ENCODE measurements around the gene UBA1.

Gene UBA1

DNA sequence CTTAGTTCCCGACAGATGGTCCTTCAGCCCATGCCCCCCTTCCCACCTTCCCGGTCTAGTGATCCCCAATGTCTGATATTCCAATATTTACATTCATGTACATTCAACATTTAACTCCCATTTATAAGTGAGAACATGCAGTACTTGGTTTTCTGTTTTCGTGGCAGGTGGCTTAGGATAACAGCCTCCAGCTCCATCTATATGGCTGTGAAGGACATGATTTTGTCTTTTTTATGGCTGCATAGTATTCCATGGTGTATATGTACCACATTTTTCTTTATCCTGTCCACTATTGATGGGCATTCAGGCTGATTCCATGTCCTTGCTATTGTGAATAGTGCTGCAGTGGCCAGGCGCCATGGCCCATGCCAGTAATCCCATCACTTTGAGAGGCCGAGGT is 34.8 kb upstream of the UBA1 start:
- H3K36me3 Mint-ChIP-seq (ENCODE audit: insufficient read depth), result peaks cover 42% of the 10 kb centered on the region
- H3K27me3 Mint-ChIP-seq, result no peaks in the 10 kb centered on the region
- H3K4me3 Mint-ChIP-seq, result no peak overlapping the region
- no peak for ATAC-seq (replicated peaks; ENCODE audit: extremely low read depth, poor library complexity, severe bottlenecking)
- H3K9me3 Mint-ChIP-seq, result no peaks in the 10 kb centered on the region
- H3K4me1 Mint-ChIP-seq, result no peaks in the 10 kb centered on the region
- no peak for DNase-seq (ENCODE audit: low spot score in 2 of 2)
- peak overlapping the region; percentile 46 for H3K27ac Mint-ChIP-seq (ENCODE audit: low read depth)

GRCh38 chrX:47160781-47161180 is 32.8 kb upstream of the UBA1 start:
- H3K4me1 Mint-ChIP-seq, result no peaks in the 10 kb centered on the region
- no peak overlapping the region for H3K27ac Mint-ChIP-seq (ENCODE audit: low read depth)
- no peaks in the 10 kb centered on the region for H3K9me3 Mint-ChIP-seq
- H3K27me3 Mint-ChIP-seq, result no peaks in the 10 kb centered on the region
- no peak for ATAC-seq (replicated peaks; ENCODE audit: extremely low read depth, poor library complexity, severe bottlenecking)
- H3K4me3 Mint-ChIP-seq, result no peak overlapping the region
- no peak for DNase-seq (ENCODE audit: low spot score in 2 of 2)
- peaks cover 28% of the 10 kb centered on the region for H3K36me3 Mint-ChIP-seq (ENCODE audit: insufficient read depth)

- DNase-seq (ENCODE audit: low spot score in 2 of 2) (no peak), ATAC-seq (replicated peaks; ENCODE audit: extremely low read depth, poor library complexity, severe bottlenecking) (no peak)
- H3K4me3 Mint-ChIP-seq, result no peak overlapping the region
- no peaks in the 10 kb centered on the region for H3K27me3 Mint-ChIP-seq
- H3K36me3 Mint-ChIP-seq (ENCODE audit: insufficient read depth), result peaks cover 12% of the 10 kb centered on the region
- no peaks in the 10 kb centered on the region for H3K4me1 Mint-ChIP-seq
- no peaks in the 10 kb centered on the region for H3K9me3 Mint-ChIP-seq
- no peak overlapping the region for H3K27ac Mint-ChIP-seq (ENCODE audit: low read depth)
These were observed 30.6 kb upstream of the UBA1 start for GRCh38 chrX:47162927-47163583.

DNA sequence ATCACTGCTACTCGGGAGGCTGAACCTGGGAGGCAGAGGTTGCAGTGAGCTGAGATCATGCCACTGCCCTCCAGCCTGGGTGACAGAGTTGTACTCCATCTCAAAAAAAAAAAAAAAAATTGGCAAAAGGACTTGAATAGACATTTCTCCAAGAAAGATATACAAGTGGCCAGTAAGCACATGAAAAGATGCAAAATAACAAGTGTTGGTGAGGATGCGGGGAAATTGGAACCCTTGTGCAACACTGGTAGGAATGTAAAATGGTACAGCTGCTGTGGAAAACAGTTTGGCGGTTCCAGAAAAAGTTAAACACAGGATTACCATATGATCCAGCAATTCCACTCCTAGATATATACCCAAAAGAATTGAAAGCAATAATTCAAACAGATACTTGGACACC is 29.2 kb upstream of the UBA1 start:
- H3K27me3 Mint-ChIP-seq, result no peaks in the 10 kb centered on the region
- no peak overlapping the region for H3K27ac Mint-ChIP-seq (ENCODE audit: low read depth)
- ATAC-seq (replicated peaks; ENCODE audit: extremely low read depth, poor library complexity, severe bottlenecking), result no peak
- H3K4me1 Mint-ChIP-seq, result no peaks in the 10 kb centered on the region
- H3K9me3 Mint-ChIP-seq, result no peaks in the 10 kb centered on the region
- DNase-seq (ENCODE audit: low spot score in 2 of 2), result no peak
- H3K36me3 Mint-ChIP-seq (ENCODE audit: insufficient read depth), result peaks cover 11% of the 10 kb centered on the region
- H3K4me3 Mint-ChIP-seq, result no peak overlapping the region

- ATAC-seq (replicated peaks; ENCODE audit: extremely low read depth, poor library complexity, severe bottlenecking) (no peak), DNase-seq (ENCODE audit: low spot score in 2 of 2) (no peak)
- no peaks in the 10 kb centered on the region for H3K9me3 Mint-ChIP-seq
- no peaks in the 10 kb centered on the region for H3K4me1 Mint-ChIP-seq
- no peak overlapping the region for H3K4me3 Mint-ChIP-seq
- no peak overlapping the region for H3K27ac Mint-ChIP-seq (ENCODE audit: low read depth)
- peaks cover 8% of the 10 kb centered on the region for H3K36me3 Mint-ChIP-seq (ENCODE audit: insufficient read depth)
- H3K27me3 Mint-ChIP-seq, result no peaks in the 10 kb centered on the region
These were observed 27.5 kb upstream of the UBA1 start for GRCh38 chrX:47166126-47166525.

DNA sequence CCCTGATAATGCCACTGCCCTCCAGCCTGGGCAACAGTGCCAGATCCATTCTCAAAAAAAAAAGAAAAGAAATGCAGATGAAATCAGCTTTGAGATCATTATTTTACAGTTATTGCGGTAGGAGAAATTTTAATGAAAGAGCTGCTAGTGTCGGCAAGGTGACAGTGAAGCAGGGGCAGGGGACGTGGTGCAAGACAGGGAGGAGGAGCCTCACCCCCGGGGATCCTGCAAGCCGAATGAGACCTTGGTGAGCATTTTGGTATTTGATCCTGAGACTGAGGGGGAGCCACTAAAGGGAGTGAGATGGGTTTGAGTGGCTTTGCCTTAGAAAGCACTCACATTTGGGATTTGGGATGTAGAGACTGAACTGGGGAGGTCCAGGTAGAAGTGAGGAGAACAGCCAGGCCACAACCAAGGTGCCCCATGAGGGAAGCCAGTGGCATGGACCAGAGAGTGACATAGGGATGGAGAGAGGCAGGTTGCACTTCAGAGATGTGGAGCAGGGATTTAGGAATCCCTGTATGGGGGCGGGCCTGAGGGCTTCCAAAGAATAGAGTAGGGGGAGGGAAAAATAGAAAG is 25.0 kb upstream of the UBA1 start:
- Mint-ChIP-seq H3K27ac (ENCODE audit: low read depth) (no peak overlapping the region), H3K9me3 (no peaks in the 10 kb centered on the region)

DNA sequence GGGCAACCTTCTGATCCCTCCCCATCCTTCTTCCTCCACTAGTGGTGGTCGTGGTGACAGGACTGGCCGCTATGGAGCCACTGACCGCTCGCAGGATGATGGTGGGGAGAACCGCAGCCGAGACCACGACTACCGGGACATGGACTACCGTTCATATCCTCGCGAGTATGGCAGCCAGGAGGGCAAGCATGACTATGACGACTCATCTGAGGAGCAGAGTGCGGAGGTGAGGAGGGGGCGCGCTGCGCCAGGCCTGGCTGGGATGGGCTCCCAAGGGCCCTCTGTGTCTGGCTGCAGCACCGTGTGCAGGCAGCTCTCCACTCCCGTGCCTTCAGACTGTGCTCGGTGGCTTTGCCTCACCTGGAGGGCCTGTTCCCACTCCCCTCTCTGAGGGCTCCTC is 24.4 kb upstream of the UBA1 start:
- no peaks in the 10 kb centered on the region for H3K4me1 Mint-ChIP-seq
- H3K4me3 Mint-ChIP-seq, result no peak overlapping the region
- no peak for ATAC-seq (replicated peaks; ENCODE audit: extremely low read depth, poor library complexity, severe bottlenecking)
- no peak for DNase-seq (ENCODE audit: low spot score in 2 of 2)
- H3K9me3 Mint-ChIP-seq, result no peaks in the 10 kb centered on the region
- peaks cover 14% of the 10 kb centered on the region for H3K36me3 Mint-ChIP-seq (ENCODE audit: insufficient read depth)
- no peaks in the 10 kb centered on the region for H3K27me3 Mint-ChIP-seq
- no peak overlapping the region for H3K27ac Mint-ChIP-seq (ENCODE audit: low read depth)

More for the DNA sequence above, 25.0 kb upstream of the UBA1 start:
- ATAC-seq (replicated peaks; ENCODE audit: extremely low read depth, poor library complexity, severe bottlenecking), result no peak
- no peaks in the 10 kb centered on the region for H3K27me3 Mint-ChIP-seq
- no peaks in the 10 kb centered on the region for H3K4me1 Mint-ChIP-seq
- no peak for DNase-seq (ENCODE audit: low spot score in 2 of 2)
- H3K4me3 Mint-ChIP-seq, result no peak overlapping the region
- peaks cover 13% of the 10 kb centered on the region for H3K36me3 Mint-ChIP-seq (ENCODE audit: insufficient read depth)

DNA sequence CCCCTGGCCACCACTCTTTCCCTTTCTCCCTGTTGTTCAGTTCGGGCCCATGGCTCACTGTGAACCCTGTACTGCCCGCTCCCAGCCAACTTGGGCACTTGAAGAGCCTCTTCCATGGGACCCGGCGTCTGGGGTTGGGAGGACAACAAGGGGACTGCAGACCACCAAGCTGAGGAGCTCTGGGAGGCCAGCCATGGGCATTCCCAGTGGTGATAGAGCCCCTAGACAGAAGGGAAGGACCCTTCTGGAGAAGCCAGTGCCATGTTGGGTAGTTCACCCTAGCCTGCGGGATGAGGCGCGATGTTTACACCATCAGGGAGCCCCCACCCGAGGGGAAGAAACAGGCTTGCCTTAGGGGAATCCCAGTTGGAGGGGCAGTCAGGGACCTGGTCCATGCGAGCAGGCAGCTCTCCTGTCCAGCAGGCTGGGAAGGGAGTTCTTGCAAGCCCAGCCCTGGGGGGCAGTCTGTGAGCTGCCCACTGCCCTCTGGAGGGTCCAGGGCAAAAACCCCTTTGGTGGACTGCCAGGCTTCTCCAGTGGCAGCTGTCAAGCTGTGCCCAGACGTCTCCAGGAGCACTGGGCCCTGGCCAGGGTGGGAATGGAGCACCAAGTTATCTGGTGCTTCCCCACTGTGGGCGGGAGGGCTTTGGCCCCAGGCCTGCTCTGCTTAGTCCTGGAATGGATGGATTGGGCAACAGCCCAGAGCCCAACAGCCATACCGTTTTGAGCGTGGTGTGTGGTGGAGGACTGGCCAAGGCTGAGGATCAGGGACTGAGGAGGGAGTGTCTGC is 23.7 kb upstream of the UBA1 start:
- H3K4me1 Mint-ChIP-seq, result no peaks in the 10 kb centered on the region
- DNase-seq (ENCODE audit: low spot score in 2 of 2), result no peak

GRCh38 chrX:47170861-47171692 is 22.6 kb upstream of the UBA1 start:
- Mint-ChIP-seq H3K27me3 (no peaks in the 10 kb centered on the region), H3K4me1 (no peaks in the 10 kb centered on the region), H3K4me3 (no peak overlapping the region), H3K36me3 (ENCODE audit: insufficient read depth) (peaks cover 16% of the 10 kb centered on the region), H3K27ac (ENCODE audit: low read depth) (no peak overlapping the region), H3K9me3 (no peaks in the 10 kb centered on the region)
- no peak for ATAC-seq (replicated peaks; ENCODE audit: extremely low read depth, poor library complexity, severe bottlenecking)
- no peak for DNase-seq (ENCODE audit: low spot score in 2 of 2)

More for the DNA sequence above, 23.7 kb upstream of the UBA1 start:
- no peaks in the 10 kb centered on the region for H3K27me3 Mint-ChIP-seq
- H3K36me3 Mint-ChIP-seq (ENCODE audit: insufficient read depth), result peaks cover 15% of the 10 kb centered on the region
- no peak overlapping the region for H3K27ac Mint-ChIP-seq (ENCODE audit: low read depth)
- no peak overlapping the region for H3K4me3 Mint-ChIP-seq
- no peak for ATAC-seq (replicated peaks; ENCODE audit: extremely low read depth, poor library complexity, severe bottlenecking)
- H3K9me3 Mint-ChIP-seq, result no peaks in the 10 kb centered on the region

DNA sequence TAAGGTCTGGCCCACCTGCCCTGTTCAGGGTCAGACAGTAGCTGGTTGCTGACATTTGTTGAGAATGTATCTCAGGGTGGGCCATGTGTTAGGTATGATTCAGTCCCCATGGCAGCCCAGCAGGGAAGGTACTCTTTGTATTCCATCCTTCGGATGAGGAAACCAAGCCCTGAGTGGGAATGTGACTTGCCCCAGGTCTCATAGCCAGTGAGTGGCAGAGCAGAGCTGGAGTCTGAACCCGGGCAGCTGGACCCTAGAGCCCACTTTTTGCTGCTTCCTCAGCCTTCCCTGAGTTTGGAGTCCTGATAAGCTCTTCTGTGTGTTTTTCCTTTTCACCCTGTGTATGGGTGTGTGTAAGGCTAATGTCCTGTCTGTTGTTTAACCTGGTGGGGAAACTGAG is 21.6 kb upstream of the UBA1 start:
- no peaks in the 10 kb centered on the region for H3K9me3 Mint-ChIP-seq
- H3K36me3 Mint-ChIP-seq (ENCODE audit: insufficient read depth), result peaks cover 22% of the 10 kb centered on the region
- no peak for DNase-seq (ENCODE audit: low spot score in 2 of 2)
- no peaks in the 10 kb centered on the region for H3K4me1 Mint-ChIP-seq
- no peak overlapping the region for H3K27ac Mint-ChIP-seq (ENCODE audit: low read depth)
- no peaks in the 10 kb centered on the region for H3K27me3 Mint-ChIP-seq
- H3K4me3 Mint-ChIP-seq, result no peak overlapping the region
- no peak for ATAC-seq (replicated peaks; ENCODE audit: extremely low read depth, poor library complexity, severe bottlenecking)

GRCh38 chrX:47172549-47172948 is 21.1 kb upstream of the UBA1 start:
- Mint-ChIP-seq H3K27ac (ENCODE audit: low read depth) (no peak overlapping the region), H3K36me3 (ENCODE audit: insufficient read depth) (peaks cover 21% of the 10 kb centered on the region), H3K9me3 (no peaks in the 10 kb centered on the region), H3K4me3 (no peak overlapping the region), H3K27me3 (no peaks in the 10 kb centered on the region), H3K4me1 (no peaks in the 10 kb centered on the region)
- ATAC-seq (replicated peaks; ENCODE audit: extremely low read depth, poor library complexity, severe bottlenecking) (no peak), DNase-seq (ENCODE audit: low spot score in 2 of 2) (no peak)

DNA sequence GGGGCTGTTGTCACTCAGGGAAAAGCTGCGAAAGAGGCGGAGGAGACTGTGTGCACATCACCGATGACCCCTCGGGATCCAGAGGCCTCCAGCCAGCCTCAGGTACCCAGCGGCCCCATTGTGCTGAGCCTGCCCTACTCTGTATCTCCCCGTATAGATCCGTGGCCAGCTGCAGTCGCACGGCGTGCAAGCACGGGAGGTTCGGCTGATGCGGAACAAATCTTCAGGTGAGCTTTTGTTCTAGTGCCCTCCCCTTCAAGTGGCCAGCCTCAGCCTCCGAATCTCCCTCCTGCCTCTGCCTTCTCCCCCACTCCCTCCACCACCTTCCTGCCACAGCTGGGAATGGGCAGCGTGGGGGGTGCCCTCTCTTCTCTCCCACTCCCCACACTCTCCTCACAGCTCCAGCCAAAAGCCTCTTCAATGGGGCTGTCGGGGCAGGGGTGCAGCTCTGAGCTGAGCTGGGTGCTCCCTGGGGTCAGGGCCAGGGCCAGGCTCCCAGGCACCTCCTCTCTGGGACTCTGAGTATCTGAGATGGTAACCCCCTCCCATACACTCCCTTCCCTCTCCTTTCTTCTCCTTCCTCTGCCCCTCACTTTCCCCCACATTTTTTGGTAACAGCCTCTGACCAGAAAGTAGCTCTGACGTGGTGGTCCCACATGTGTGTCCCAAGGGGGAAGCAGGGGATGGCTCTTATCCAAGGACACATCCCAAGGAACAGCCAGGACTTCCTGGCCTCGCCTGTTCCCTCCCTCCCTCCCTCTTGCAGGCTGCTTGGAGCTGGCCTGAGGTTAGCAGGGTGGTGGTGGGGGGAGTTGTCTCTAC is 20.4 kb upstream of the UBA1 start:
- Mint-ChIP-seq H3K27me3 (no peaks in the 10 kb centered on the region), H3K36me3 (ENCODE audit: insufficient read depth) (peaks cover 27% of the 10 kb centered on the region), H3K27ac (ENCODE audit: low read depth) (peak overlapping the region; percentile 67)

More for the DNA sequence above, 20.4 kb upstream of the UBA1 start:
- H3K4me3 Mint-ChIP-seq, result no peak overlapping the region
- no peaks in the 10 kb centered on the region for H3K9me3 Mint-ChIP-seq
- DNase-seq (ENCODE audit: low spot score in 2 of 2) (no peak), ATAC-seq (replicated peaks; ENCODE audit: extremely low read depth, poor library complexity, severe bottlenecking) (no peak)
- H3K4me1 Mint-ChIP-seq, result no peaks in the 10 kb centered on the region

Measured in central memory CD8-positive, alpha-beta T cell (primary cell).